Glutamatergic neuron (in vitro differentiated cells): ENCODE results near the gene BARD1. TPM values are rescaled to one million over a fixed set of nuclear protein-coding genes. Genes with fewer than 3 reads are reported as not detected.

ENCODE experiments used
- DNase-seq: peaks from one replicate; pipeline ENCODE4 v3.0.0; 2022
- H3K27ac Mint-ChIP-seq: one replicate; pipeline ENCODE4 v1.8.0; 2020; ENCODE audit warnings: mild to moderate bottlenecking, mixed read lengths, inconsistent platforms; ENCODE audit not compliant: unreplicated experiment
- H3K27me3 Mint-ChIP-seq: one replicate; pipeline ENCODE4 v1.8.0; 2020; ENCODE audit warnings: mild to moderate bottlenecking, moderate library complexity, mixed read lengths, inconsistent platforms; ENCODE audit not compliant: unreplicated experiment
- H3K36me3 Mint-ChIP-seq: one replicate; pipeline ENCODE4 v1.8.0; 2020; ENCODE audit warnings: mild to moderate bottlenecking, mixed read lengths, inconsistent platforms; ENCODE audit not compliant: unreplicated experiment
- H3K4me1 Mint-ChIP-seq: one replicate; pipeline ENCODE4 v1.8.0; 2020; ENCODE audit warnings: mild to moderate bottlenecking, low read depth, mixed read lengths, inconsistent platforms; ENCODE audit not compliant: unreplicated experiment
- H3K4me3 Mint-ChIP-seq: one replicate; pipeline ENCODE4 v1.8.0; 2020; ENCODE audit warnings: mild to moderate bottlenecking, mixed read lengths, inconsistent platforms; ENCODE audit not compliant: unreplicated experiment
- H3K9me3 Mint-ChIP-seq: one replicate; pipeline ENCODE4 v1.8.0; 2020; ENCODE audit warnings: mild to moderate bottlenecking, moderate library complexity, mixed read lengths, inconsistent platforms; ENCODE audit not compliant: unreplicated experiment
- CTCF ChIP-seq: fragments of 200-600 bp; sonication (generic); IDR thresholded peaks from one replicate; pipeline ENCODE4 v1.5.0; 2021; ENCODE audit not compliant: partially characterized antibody, unreplicated experiment
- total RNA-seq: library from RNA; stranded (reverse); fragmentation: NEBNext Ultra II Directional; extraction: Animal tissue kit (Norgen Biotek cat#: 25700); gene quantifications from one replicate; pipeline ENCODE4 v1.2.1, GENCODE V29; 2021; ENCODE audit not compliant: unreplicated experiment

The BARD1 gene
- total RNA-seq, 1 donor from 2014 or later: 33.6 TPM

DNA sequence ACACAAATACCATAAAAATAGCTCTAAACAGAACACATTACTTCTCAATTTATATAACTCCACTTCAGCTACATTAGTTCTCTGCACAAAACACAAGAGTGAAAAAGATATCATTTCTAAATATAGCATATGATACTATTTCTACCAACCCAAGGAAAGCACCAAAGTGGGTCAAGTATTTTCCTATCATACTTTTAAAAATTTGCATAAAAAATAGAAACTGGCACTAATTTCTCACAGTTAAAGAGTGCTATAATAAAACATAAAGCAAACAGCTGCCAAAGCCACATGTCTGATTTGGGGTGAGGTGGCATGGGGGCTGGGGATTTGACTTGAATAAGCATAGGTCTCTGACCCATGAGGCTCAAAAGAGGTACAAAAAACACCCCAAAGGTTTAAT, 61.5 kb downstream of the BARD1 start:
- Mint-ChIP-seq H3K4me1 (no peaks in the 10 kb centered on the region), H3K36me3 (no peaks in the 10 kb centered on the region)
- TF ChIP-seq CTCF: no peak

GRCh38 chr2:214742119-214742518, 67.4 kb downstream of the BARD1 start:
- no peaks in the 10 kb centered on the region for H3K27me3 Mint-ChIP-seq
- no peaks in the 10 kb centered on the region for H3K36me3 Mint-ChIP-seq
- no peak for DNase-seq
- H3K27ac Mint-ChIP-seq: no peak overlapping the region
- H3K4me3 Mint-ChIP-seq: no peak overlapping the region
- H3K9me3 Mint-ChIP-seq: no peaks in the 10 kb centered on the region
- TF ChIP-seq CTCF: no peak
- no peaks in the 10 kb centered on the region for H3K4me1 Mint-ChIP-seq

More for the DNA sequence above, 61.5 kb downstream of the BARD1 start:
- peaks cover 1% of the 10 kb centered on the region for H3K27me3 Mint-ChIP-seq
- no peak overlapping the region for H3K27ac Mint-ChIP-seq
- DNase-seq: no peak
- no peak overlapping the region for H3K4me3 Mint-ChIP-seq
- H3K9me3 Mint-ChIP-seq: no peaks in the 10 kb centered on the region

DNA sequence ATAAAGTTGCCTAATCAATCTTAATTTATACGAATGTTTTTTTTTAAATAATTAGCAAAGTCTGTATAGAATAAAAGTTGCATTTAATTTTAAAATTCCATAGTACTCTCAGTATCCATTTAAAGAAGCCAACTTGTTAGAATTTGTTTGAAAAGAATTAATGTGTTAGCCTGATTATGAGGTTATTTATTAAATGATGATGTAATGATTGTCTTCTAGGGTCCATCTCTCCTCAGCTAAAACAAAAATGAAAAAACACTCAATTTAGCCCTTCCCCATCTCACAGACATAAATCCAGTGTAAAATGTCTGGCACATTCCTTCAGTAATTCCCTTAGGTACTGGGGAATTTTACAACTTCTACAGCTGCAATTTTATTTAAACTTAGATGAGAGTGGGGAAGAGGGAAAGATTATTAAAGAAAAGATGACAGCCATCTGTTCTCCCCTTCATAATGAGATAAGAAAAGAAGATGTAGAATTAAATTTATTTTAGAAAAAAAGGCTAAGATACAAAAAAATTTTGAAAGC, 68.6 kb downstream of the BARD1 start:
- Mint-ChIP-seq H3K27ac (no peak overlapping the region), H3K36me3 (no peaks in the 10 kb centered on the region), H3K4me1 (no peaks in the 10 kb centered on the region), H3K27me3 (no peaks in the 10 kb centered on the region), H3K4me3 (no peak overlapping the region), H3K9me3 (no peaks in the 10 kb centered on the region)
- no peak for TF ChIP-seq CTCF
- no peak for DNase-seq

DNA sequence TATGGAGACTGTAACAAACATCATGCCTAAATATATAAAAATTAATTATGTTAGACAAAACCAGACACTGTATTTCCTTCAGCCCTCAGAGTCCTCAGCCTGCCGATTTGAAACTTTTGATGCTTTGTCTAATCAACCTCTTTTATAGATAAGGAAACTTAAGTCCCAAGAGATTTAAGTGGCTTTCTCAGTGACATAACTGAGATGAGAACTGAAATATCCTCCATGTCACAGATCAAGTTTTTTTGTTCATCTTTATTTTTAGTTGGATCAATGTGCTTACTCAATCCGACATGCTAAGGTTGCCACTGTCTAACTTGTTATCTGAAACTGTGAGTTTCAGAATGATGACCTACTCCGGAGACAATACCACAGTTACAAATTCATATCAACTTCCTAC, 72.3 kb downstream of the BARD1 start:
- H3K9me3 Mint-ChIP-seq: no peaks in the 10 kb centered on the region
- H3K4me3 Mint-ChIP-seq: no peak overlapping the region
- no peaks in the 10 kb centered on the region for H3K36me3 Mint-ChIP-seq
- H3K27me3 Mint-ChIP-seq: no peaks in the 10 kb centered on the region
- H3K27ac Mint-ChIP-seq: no peak overlapping the region
- TF ChIP-seq CTCF: no peak
- DNase-seq: no peak
- H3K4me1 Mint-ChIP-seq: no peaks in the 10 kb centered on the region

GRCh38 chr2:214730800-214731407, 78.6 kb downstream of the BARD1 start:
- no peaks in the 10 kb centered on the region for H3K36me3 Mint-ChIP-seq
- DNase-seq: no peak
- no peak for TF ChIP-seq CTCF
- peaks cover 2% of the 10 kb centered on the region for H3K9me3 Mint-ChIP-seq
- peaks cover 1% of the 10 kb centered on the region for H3K27me3 Mint-ChIP-seq
- H3K4me1 Mint-ChIP-seq: no peaks in the 10 kb centered on the region
- H3K4me3 Mint-ChIP-seq: no peak overlapping the region
- no peak overlapping the region for H3K27ac Mint-ChIP-seq
